ENCODE measurements around the gene TMPRSS3.
"Not testable (repeated sequence)": the region's sequence is repeated elsewhere in the genome, so short reads cannot be mapped to it uniquely, and the experiment has no call there.

The TMPRSS3 gene

DNA sequence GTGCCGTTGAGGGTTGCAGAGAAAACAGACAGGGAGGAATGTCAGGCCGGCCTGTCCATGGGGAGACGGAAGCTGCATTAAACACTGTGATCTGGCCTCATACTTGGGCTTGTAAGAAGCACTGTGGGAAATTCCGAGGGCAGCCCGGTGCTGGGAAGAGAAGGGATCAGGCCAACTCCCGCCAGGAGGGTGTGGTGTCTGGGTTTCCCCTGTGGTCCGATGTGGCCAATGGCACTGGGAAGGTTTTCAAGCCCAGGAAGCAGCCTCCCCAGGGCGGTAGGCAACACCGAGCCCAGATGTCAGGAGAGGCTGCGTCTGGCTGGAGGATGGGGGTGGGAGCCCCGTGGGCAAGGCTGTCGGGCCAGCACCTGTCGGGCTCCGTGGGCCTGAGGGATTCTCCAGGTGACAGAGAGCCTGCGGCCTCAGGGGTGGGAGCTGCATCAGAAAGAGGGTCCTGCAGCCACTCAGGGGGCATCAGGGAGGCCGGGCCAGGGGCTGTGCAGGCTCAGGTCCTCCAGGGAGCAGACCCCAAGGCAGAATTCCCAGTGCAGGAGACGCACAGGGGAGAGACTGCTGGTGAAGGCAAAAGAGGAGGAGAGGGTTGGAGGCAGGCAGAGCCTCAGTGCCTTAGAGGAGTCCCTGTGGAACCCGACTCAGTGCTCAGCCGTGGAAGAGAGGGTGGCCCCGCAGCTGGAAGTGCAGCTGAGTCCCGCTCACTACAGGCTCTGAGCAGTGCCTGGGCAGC is 16.2 kb upstream of the TMPRSS3 start:
- H3K4me3 ChIP-seq (ENCODE audit: low read depth, low read length), result no peak overlapping the region
- TF ChIP-seq, protein P1, sequence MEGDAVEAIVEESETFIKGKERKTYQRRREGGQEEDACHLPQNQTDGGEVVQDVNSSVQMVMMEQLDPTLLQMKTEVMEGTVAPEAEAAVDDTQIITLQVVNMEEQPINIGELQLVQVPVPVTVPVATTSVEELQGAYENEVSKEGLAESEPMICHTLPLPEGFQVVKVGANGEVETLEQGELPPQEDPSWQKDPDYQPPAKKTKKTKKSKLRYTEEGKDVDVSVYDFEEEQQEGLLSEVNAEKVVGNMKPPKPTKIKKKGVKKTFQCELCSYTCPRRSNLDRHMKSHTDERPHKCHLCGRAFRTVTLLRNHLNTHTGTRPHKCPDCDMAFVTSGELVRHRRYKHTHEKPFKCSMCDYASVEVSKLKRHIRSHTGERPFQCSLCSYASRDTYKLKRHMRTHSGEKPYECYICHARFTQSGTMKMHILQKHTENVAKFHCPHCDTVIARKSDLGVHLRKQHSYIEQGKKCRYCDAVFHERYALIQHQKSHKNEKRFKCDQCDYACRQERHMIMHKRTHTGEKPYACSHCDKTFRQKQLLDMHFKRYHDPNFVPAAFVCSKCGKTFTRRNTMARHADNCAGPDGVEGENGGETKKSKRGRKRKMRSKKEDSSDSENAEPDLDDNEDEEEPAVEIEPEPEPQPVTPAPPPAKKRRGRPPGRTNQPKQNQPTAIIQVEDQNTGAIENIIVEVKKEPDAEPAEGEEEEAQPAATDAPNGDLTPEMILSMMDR (IDR thresholded peaks at IDR 0.05; ENCODE audit: low read depth, low read length, missing control alignments), result no peak
- DNase-seq (ENCODE audit: low read depth), result no peak

DNA sequence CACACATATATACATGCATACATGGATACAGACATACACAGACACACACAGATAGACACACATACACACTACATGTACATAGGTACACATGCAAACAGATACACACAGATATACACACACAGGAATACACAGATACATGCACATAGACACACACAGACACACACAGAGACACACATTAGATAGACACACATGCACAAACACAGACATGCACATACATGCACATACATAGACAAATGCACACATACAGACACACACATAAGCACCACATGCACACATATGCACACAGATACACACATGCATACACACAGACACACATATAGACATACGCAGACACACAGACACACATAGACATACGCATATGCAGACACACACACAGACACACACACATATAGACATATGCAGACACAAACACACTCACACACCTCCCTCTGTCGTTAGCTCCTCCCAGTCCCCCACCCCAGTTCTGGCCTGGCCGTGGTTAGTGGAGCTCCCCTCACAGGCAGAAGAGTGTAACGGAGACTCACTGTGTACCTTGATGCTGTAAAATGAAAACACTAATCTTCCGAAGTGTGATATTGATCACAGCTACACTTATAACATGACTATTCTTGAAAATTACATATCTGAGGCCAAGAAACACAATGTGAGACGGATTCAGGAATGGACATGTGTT is 15.5 kb upstream of the TMPRSS3 start:
- TF ChIP-seq, protein P1 (IDR thresholded peaks at IDR 0.05; ENCODE audit: low read depth, low read length, missing control alignments), result peak; percentile 13
- no peak overlapping the region for H3K4me3 ChIP-seq (ENCODE audit: low read depth, low read length)
- no peak for DNase-seq (ENCODE audit: low read depth)

DNA sequence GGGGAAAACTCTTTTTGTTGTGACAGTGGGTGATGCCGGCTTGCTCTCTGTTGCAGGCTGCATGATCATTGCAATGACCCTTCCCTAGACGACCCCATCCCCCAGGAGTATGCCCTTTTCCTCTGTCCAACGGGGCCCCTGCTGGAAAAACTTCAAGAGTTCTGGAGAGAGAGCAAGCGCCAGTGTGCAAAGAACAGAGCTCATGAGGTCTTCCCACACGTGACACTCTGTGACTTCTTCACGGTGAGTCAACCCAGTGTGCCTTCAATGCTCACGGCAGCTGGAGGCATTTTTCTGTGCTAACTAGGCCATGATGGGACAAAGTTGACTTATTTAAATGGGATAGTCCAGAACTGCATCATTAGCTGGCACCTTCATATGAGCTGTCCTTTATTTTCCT is 13.5 kb upstream of the TMPRSS3 start:
- no peak for DNase-seq (ENCODE audit: low read depth)
- no peak overlapping the region for H3K4me3 ChIP-seq (ENCODE audit: low read depth, low read length)
- TF ChIP-seq, protein P1 (IDR thresholded peaks at IDR 0.05; ENCODE audit: low read depth, low read length, missing control alignments), result no peak

DNA sequence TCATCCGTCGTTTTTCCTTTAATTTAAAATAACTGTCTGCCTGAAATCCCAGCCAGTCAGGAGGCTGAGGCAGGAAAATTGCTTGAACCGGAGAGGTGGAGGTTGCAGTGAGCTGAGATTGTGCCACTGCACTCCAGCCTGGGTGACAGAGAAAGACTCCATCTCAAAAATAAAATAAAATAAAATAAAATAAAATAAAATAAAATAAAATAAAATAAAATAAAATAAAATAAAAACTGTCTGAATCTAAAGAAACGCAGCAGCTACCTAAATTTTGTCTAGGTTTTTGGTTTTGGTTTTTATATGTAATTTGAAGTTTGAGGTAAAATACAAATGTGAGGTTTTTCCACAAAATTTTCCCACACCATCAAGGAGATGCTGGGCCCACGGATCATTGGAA is 12.9 kb upstream of the TMPRSS3 start:
- H3K4me3 ChIP-seq (ENCODE audit: low read depth, low read length); DNase-seq (ENCODE audit: low read depth): not testable (repeated sequence)

DNA sequence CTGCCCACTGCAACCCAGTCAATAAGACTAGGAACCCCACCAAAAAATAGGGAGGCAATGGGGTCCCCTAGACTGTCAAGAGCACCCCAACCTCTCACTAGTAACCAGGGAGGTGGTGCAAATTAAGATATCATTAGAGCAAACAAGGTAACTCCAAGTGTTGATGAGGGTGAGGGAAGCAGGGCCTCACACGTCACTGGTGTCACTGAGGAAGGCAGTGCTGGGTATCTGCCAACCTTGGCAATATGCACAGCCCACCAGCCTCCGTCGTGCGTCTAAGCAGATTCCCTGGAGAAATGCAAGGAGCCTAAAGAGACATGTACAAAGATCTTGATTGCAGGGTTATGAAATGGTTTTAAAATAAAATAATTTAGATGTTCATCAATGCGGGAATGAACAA is 11.6 kb upstream of the TMPRSS3 start:
- TF ChIP-seq, protein P1 (IDR thresholded peaks at IDR 0.05; ENCODE audit: low read depth, low read length, missing control alignments), result no peak
- no peak for DNase-seq (ENCODE audit: low read depth)
- H3K4me3 ChIP-seq (ENCODE audit: low read depth, low read length), result no peak overlapping the region

DNA sequence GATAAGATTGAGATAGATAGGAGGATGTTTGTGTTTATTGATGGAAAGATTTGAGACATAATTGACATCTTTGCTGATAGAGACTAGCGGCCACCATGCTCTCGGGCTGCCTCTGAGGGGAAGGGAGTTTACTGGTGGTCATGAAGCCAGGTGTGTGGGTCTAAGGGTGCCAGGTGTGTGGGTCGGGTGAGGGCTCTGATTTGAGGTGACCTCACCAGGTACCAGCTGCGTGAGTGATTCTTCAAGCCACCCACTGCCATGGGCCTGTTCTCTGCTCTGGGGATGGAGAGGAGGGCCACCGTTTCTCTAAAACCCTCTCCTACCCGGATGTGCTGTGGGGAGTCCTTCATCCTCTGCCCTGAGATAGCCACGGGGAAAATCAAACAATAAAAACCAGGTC is 11.0 kb upstream of the TMPRSS3 start:
- TF ChIP-seq, protein P1 (IDR thresholded peaks at IDR 0.05; ENCODE audit: low read depth, low read length, missing control alignments), result no peak
- H3K4me3 ChIP-seq (ENCODE audit: low read depth, low read length), result no peak overlapping the region
- DNase-seq (ENCODE audit: low read depth), result no peak

DNA sequence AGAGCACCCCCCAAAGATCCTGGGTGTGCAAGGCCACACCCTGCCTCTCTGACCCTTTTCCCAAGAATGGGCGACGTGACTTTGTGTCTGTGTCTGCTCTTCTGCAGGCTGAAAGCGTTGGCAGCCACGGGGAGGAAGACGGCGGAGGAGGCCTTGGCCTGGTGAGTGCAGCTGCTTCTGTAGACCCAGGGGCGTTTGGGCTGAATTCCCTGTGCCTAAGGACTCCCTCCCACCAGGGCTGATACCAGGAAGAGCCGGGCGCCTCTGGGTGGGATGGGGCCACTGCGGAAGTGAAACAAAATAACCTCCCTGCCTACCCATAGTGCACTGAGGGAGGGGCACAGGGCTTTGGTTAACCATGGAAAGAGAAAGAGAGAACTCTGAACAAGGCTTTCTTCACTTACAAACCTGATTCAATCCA is 10.4 kb upstream of the TMPRSS3 start:
- no peak overlapping the region for H3K4me3 ChIP-seq (ENCODE audit: low read depth, low read length)
- no peak for DNase-seq (ENCODE audit: low read depth)

More for the DNA sequence above, 10.4 kb upstream of the TMPRSS3 start:
- TF ChIP-seq, protein P1 (IDR thresholded peaks at IDR 0.05; ENCODE audit: low read depth, low read length, missing control alignments), result no peak

Data from GM12864 (cell line).